Activated B cell treated with CpG ODN at 0.5 μM for 24 hours (primary cell): Measurements from ENCODE around the gene MTG2. TPM values are rescaled to one million over a fixed set of nuclear protein-coding genes. Genes with fewer than 3 reads are reported as not detected.

Source experiments
- ATAC-seq: fragments of 200-7000 bp; cut with Tn5 transposase; one replicate; pipeline ENCODE4 v1.10.0; 2021; ENCODE audit warnings: low read depth, mild to moderate bottlenecking, moderate library complexity
- CTCF ChIA-PET: fragments of 350-600 bp; sonication (Branson Sonifier 250); formaldehyde crosslinking; loops from one replicate; lab custom pipeline; 2021; ENCODE audit warnings: antibody characterized with exemption; lab: Charles Lee
- POLR2A ChIA-PET: fragments of 350-600 bp; sonication (Branson Sonifier 250); formaldehyde crosslinking; loops from one replicate; lab custom pipeline; 2021; ENCODE audit warnings: antibody characterized with exemption; lab: Charles Lee
- DNase-seq: peaks from one replicate; pipeline ENCODE4 v3.0.0; 2022
- H3K27ac Mint-ChIP-seq: one replicate; pipeline ENCODE4 v1.8.0; 2020; ENCODE audit warnings: mixed read lengths
- H3K27me3 Mint-ChIP-seq: one replicate; pipeline ENCODE4 v1.8.0; 2021; ENCODE audit warnings: mixed read lengths
- H3K36me3 Mint-ChIP-seq: one replicate; pipeline ENCODE4 v1.8.0; 2021; ENCODE audit warnings: low read depth, mixed read lengths
- H3K4me1 Mint-ChIP-seq: one replicate; pipeline ENCODE4 v1.8.0; 2021; ENCODE audit warnings: mixed read lengths
- H3K4me3 Mint-ChIP-seq: one replicate; pipeline ENCODE4 v1.8.0; 2020; ENCODE audit warnings: mild to moderate bottlenecking, mixed read lengths
- H3K9me3 Mint-ChIP-seq: one replicate; pipeline ENCODE4 v1.8.0; 2020; ENCODE audit warnings: mixed read lengths
- intact Hi-C: fragments of 100-400 bp; cut with micrococcal nuclease; formaldehyde crosslinking; loops from one replicate; pipeline ENCODE4 v1.15.1; 2024
- total RNA-seq: library from RNA; stranded (reverse); gene quantifications from 2 replicates; pipeline ENCODE4 v1.2.3, GENCODE V29; 2022
- TF ChIP-seq, protein P1 (sequence below): fragments of 200-600 bp; IDR thresholded peaks from one replicate; pipeline ENCODE4 v1.8.0; 2022; ENCODE audit warnings: antibody characterized with exemption, mild to moderate bottlenecking

MTG2 gene
- total RNA-seq, 1 donor from 2014 or later, result 46.8 TPM

DNA sequence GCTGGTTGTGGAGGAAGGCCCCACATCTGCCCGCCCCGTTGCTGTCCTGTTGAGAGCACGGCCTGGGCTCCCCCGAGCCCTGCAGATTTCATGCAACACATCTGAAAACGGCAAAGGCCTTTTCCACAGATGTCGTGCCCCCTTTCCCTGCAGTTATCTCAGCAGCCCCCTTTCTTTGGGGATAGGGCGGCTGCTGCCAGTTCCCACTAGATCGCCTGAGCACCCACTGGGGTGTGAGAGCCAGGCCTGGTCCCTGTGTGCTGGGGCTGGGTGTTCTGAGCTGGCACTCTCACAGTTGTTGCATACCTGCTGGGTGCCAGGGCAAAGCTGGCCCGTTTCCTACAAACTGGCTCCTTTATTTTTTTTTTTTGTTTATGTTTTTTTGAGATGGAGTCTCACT is 12.3 kb upstream of the MTG2 start:
- POLR2A ChIA-PET, result no interaction called here
- H3K9me3 Mint-ChIP-seq, result no peaks in the 10 kb centered on the region
- no peak overlapping the region for H3K27ac Mint-ChIP-seq
- intact Hi-C loops, result no loop called here
- TF ChIP-seq, protein P1, sequence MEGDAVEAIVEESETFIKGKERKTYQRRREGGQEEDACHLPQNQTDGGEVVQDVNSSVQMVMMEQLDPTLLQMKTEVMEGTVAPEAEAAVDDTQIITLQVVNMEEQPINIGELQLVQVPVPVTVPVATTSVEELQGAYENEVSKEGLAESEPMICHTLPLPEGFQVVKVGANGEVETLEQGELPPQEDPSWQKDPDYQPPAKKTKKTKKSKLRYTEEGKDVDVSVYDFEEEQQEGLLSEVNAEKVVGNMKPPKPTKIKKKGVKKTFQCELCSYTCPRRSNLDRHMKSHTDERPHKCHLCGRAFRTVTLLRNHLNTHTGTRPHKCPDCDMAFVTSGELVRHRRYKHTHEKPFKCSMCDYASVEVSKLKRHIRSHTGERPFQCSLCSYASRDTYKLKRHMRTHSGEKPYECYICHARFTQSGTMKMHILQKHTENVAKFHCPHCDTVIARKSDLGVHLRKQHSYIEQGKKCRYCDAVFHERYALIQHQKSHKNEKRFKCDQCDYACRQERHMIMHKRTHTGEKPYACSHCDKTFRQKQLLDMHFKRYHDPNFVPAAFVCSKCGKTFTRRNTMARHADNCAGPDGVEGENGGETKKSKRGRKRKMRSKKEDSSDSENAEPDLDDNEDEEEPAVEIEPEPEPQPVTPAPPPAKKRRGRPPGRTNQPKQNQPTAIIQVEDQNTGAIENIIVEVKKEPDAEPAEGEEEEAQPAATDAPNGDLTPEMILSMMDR, result no peak
- H3K27me3 Mint-ChIP-seq, result no peaks in the 10 kb centered on the region
- no peak for DNase-seq
- H3K4me1 Mint-ChIP-seq, result no peaks in the 10 kb centered on the region
- H3K36me3 Mint-ChIP-seq, result peaks cover 32% of the 10 kb centered on the region
- no peak overlapping the region for H3K4me3 Mint-ChIP-seq
- CTCF ChIA-PET, result no interaction called here
- no peak for ATAC-seq

DNA sequence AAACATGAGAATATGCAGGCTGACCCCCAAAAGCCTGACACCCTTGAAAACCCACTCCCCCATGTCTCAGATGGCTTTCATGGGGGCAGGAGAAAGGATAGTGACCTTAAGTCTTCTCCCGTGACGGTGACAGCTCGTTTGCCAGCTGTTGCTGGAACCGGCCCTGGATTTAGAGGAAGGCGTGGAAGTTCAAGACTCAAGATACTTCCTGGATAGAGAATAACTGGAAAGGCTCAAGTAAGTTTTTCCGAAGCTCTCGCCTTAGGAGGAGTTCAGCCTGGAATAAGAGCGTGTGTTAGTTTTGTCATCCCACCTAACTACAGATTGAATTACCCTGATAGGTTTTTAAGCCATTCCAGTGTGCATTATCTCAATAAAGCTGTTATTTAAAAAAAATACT is 11.6 kb upstream of the MTG2 start:
- Mint-ChIP-seq H3K27me3 (no peaks in the 10 kb centered on the region), H3K36me3 (peaks cover 27% of the 10 kb centered on the region), H3K27ac (no peak overlapping the region), H3K4me1 (no peaks in the 10 kb centered on the region), H3K4me3 (no peak overlapping the region), H3K9me3 (no peaks in the 10 kb centered on the region)
- POLR2A ChIA-PET, result no interaction called here
- ATAC-seq (no peak), DNase-seq (no peak)
- TF ChIP-seq, protein P1, result no peak
- CTCF ChIA-PET, result no interaction called here
- intact Hi-C loops, result no loop called here

DNA sequence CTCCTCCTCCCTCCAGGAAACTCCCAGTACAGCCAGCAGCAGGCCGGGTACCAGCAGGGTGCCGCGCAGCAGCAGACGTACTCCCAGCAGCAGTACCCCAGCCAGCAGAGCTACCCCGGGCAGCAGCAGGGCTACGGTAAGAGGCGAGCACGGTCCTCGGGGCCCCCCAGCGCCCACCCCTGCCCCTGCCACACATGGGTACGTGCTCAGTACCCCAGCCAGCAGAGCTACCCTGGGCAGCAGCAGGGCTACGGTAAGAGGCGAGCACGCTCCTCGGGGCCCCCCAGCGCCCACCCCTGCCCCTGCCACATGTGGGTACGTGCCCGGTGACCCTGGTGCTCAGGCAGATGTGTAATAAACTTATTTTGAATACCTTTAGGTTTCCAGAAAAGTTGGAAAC is 10.2 kb upstream of the MTG2 start:
- Mint-ChIP-seq H3K9me3 (no peaks in the 10 kb centered on the region), H3K36me3 (peaks cover 25% of the 10 kb centered on the region), H3K27me3 (no peaks in the 10 kb centered on the region), H3K4me1 (no peaks in the 10 kb centered on the region), H3K27ac (no peak overlapping the region), H3K4me3 (no peak overlapping the region)
- intact Hi-C loops, result no loop called here
- ATAC-seq, result no peak
- TF ChIP-seq, protein P1, result no peak
- CTCF ChIA-PET, result no interaction called here
- POLR2A ChIA-PET, result interaction anchor here (0.7 kb wide), 1 partner anchor 131 kb away, joined by 4 read pairs; no protein-coding TSS in a partner anchor
- no peak for DNase-seq

DNA sequence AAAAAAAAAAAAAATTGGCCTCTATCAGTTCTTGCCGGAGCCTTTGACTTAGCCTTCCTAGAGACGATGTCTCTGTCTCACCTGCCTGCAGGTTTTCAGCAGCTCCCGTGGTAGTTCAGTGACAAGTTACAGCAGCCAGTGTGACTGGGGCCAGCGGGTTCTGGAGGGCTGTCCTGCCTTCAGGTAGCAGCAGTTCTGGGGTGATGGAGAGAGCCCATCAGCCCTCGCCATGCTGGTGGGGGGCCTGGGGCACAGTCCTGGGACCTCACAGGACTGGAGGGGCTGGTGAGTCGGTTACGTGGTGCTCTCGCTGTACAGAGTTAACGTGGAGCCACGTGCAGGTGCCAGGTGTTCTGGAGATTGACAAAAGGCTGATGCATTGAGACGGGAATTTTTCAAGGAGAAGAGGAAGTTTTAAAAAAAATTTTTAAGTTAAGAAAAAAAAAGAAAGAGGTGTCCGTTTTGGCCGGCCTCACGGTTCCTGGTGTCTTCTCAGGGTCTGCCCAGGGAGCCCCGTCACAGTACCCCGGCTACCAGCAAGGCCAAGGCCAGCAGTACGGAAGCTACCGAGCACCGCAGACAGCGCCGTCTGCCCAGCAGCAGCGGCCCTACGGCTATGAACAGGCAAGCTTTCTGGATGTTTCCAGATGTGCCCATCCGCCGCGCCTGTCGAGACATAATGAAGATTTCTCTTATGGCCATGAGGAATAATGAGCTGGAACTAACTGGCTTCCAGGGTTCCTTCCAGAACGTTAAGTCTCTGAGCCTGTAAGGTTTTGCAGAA is 8.6 kb upstream of the MTG2 start:
- intact Hi-C loops, result no loop called here
- no peaks in the 10 kb centered on the region for H3K27me3 Mint-ChIP-seq
- no peaks in the 10 kb centered on the region for H3K9me3 Mint-ChIP-seq
- DNase-seq (no peak), ATAC-seq (no peak)
- no peak overlapping the region for H3K4me3 Mint-ChIP-seq
- peaks cover 20% of the 10 kb centered on the region for H3K36me3 Mint-ChIP-seq
- H3K4me1 Mint-ChIP-seq, result no peaks in the 10 kb centered on the region
- TF ChIP-seq, protein P1, result no peak
- ChIA-PET POLR2A (no interaction called here), CTCF (no interaction called here)
- H3K27ac Mint-ChIP-seq, result no peak overlapping the region

DNA sequence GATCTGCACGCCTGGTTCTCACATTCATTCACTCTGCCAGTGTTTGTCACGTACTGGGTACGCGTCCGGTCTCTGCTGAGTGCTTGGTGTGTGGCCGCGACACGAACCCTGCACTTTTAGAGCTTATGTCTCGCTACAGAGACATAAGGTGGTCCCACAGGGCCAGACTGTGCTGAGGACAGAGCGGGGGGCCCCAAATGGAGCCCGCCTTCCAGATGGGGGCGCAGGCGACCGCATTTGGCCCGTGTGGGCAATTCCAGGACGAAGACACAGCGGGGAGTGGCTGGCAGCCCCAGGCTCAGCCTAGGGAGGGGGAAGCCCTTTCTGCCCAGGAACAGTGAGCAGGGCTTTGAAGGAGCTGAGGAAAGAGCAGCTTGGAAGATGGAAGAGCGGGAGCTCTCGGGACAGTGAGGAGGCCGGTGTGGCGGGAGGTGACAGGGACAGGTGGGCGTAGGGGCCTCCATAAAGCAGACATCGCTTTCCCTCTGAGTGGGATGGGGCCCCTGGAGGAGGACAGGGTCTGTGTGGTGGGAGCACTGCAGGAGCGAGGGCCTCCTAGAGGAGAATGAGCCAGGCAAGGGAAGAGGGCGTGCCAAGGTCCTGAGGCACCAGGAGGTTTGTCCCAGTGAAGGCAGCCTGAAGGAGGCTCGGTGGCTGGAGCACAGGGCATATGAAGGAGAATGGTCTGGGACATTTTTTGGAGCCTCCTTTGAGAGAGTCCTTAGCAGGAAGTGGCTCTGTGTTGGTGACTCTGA is 7.8 kb upstream of the MTG2 start:
- CTCF ChIA-PET, result no interaction called here
- H3K36me3 Mint-ChIP-seq, result peaks cover 19% of the 10 kb centered on the region
- no peak overlapping the region for H3K4me3 Mint-ChIP-seq
- intact Hi-C loops, result no loop called here
- H3K4me1 Mint-ChIP-seq, result no peaks in the 10 kb centered on the region
- no peak overlapping the region for H3K27ac Mint-ChIP-seq
- POLR2A ChIA-PET, result no interaction called here
- H3K9me3 Mint-ChIP-seq, result no peaks in the 10 kb centered on the region
- ATAC-seq (no peak), DNase-seq (no peak)
- TF ChIP-seq, protein P1, result no peak
- H3K27me3 Mint-ChIP-seq, result no peaks in the 10 kb centered on the region
